Retinal pigment epithelial cell (primary cell): ENCODE data around the gene MYCT1.
"Not testable (repeated sequence)": the region's sequence is repeated elsewhere in the genome, so short reads cannot be mapped to it uniquely, and the experiment has no call there.

Source experiments
- DNase-seq: peaks from one replicate; pipeline ENCODE4 v3.0.0-alpha.2; 2010; ENCODE audit warnings: low read depth
- H3K4me3 ChIP-seq: 2 replicates; pipeline ENCODE4 v1.5.1; 2011; ENCODE audit warnings: mild to moderate bottlenecking, low read length, control low read depth, moderate library complexity
- CTCF ChIP-seq: conservative IDR thresholded peaks from 2 replicates; pipeline ENCODE4 v1.5.1; 2011; ENCODE audit warnings: low read depth, low read length, control low read depth, inconsistent platforms

MYCT1 gene

GRCh38 chr6:152698692-152699091, 995 bp downstream of the MYCT1 start:
- no peak for TF ChIP-seq CTCF
- DNase-seq, result no peak
- H3K4me3 ChIP-seq, result no peak overlapping the region

GRCh38 chr6:152700427-152700826, 2.7 kb downstream of the MYCT1 start:
- no peak for TF ChIP-seq CTCF
- no peak overlapping the region for H3K4me3 ChIP-seq

GRCh38 chr6:152701081-152701862, 3.6 kb downstream of the MYCT1 start:
- no peak for DNase-seq
- no peak for TF ChIP-seq CTCF
- no peak overlapping the region for H3K4me3 ChIP-seq

More at GRCh38 chr6:152700427-152700826, 2.7 kb downstream of the MYCT1 start:
- no peak for DNase-seq

GRCh38 chr6:152701863-152702401, 4.2 kb downstream of the MYCT1 start:
- no peak for DNase-seq
- no peak for TF ChIP-seq CTCF
- H3K4me3 ChIP-seq, result no peak overlapping the region

- H3K4me3 ChIP-seq, DNase-seq: not testable (repeated sequence)
Observed at GRCh38 chr6:152703750-152704149, 6.1 kb downstream of the MYCT1 start.

GRCh38 chr6:152705327-152705726, 7.6 kb downstream of the MYCT1 start:
- TF ChIP-seq CTCF, result no peak
- H3K4me3 ChIP-seq, result no peak overlapping the region
- DNase-seq, result no peak

GRCh38 chr6:152716322-152716721, 18.6 kb downstream of the MYCT1 start:
- H3K4me3 ChIP-seq, result no peak overlapping the region
- TF ChIP-seq CTCF, result no peak
- DNase-seq, result no peak
